A172 (cell line): ENCODE results near the gene ZBED2. TPM values are rescaled to one million over a fixed set of nuclear protein-coding genes. Genes with fewer than 3 reads are reported as not detected.
"Not testable (repeated sequence)": the region's sequence is repeated elsewhere in the genome, so short reads cannot be mapped to it uniquely, and the experiment has no call there.

Experiments
- DNase-seq: peaks from one replicate; pipeline ENCODE4 v3.0.0-alpha.2; 2015; ENCODE audit warnings: low spot score
- total RNA-seq: library from RNA; depleted of rRNA; stranded (reverse); fragments of >200 nt; shearing (Covaris generic); gene quantifications from 2 replicates; pipeline ENCODE4 v1.2.3, GENCODE V29; 2014; rRNA removed

Gene ZBED2
- total RNA-seq, 1 experiment from 2014 or later: 0.22 TPM

DNA sequence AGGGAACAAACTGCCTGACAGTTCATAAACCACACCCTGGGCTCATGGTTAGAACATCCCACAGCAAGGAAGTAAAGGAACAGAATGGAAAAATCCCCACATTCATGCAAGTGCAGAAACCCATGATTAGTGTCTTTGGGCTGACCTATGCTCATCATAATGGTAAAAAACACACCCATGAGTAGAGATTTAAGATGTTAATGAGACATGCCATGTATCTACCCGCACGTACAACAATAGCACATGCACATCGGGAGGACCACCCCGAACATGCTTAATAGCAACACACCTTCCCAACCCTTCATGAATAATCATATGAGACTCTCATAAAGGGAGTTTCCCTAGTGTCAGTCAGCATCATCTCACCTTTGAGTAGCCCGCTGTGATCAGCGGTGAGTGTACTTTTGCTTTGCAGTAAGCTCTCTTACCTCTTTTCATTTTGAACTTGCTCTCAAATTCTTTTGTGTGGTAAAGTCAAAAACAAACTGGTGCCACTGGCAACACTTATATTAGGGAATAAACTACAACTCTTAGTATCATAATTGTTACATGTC lies 23.2 kb downstream of the ZBED2 start:
- DNase-seq: no peak

- DNase-seq: no peak
Measured at GRCh38 chr3:111571282-111571681, 23.9 kb downstream of the ZBED2 start.

DNA sequence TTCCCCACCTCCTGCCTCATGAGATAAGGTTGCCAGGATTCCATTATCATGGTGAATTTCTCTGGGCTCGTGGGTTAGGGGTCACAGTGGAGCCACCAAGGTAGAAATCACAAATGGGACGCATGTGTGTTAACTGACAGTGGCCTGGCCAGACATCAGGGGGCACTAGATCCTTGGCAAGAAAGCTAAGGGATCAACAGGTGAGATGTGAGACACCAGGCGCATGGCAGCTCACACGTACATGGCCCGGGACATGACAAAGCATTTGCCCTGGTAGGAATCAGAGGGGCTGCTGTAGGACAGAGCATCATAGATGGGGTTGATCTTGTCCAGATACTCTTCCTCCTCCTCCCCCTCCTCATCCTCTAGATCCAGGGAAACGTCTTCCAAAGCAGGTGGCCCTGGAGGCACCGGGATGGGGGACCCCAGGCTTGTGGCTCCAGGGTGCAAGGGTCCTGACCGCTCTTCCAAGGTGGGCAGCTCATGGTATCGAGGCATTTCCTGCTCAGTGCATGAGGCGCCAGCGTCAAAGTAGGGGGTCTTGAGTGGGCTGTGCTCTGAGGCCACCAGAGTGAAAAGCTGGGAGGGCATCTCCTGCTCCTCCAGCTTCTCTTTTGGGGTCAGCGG lies 24.6 kb downstream of the ZBED2 start:
- DNase-seq: no peak

GRCh38 chr3:111568911-111569310 lies 26.2 kb downstream of the ZBED2 start:
- no peak for DNase-seq

DNA sequence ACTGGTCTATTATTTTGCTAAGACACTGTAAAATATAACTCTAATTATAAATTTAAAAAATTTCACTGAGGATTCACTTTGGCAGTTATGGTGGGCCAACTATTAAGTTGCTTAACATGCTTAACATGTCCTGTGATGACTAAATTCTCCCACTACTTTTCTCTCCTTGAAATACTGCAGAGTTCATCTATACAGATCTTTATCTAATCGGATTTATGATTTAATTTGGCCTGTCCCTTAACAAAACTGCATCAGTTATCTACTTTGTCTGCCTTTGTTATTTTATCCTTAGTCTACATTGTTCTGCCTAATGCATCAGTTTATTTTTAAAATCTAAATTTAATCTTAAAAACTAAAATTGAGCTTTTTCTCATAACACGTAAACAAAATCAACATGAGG lies 26.8 kb downstream of the ZBED2 start:
- DNase-seq: no peak

- no peak for DNase-seq
Measured at GRCh38 chr3:111566844-111567243, 28.3 kb downstream of the ZBED2 start.

GRCh38 chr3:111561902-111562301 lies 33.2 kb downstream of the ZBED2 start:
- not testable (repeated sequence) for DNase-seq

GRCh38 chr3:111548756-111549155 lies 46.4 kb downstream of the ZBED2 start:
- no peak for DNase-seq

DNA sequence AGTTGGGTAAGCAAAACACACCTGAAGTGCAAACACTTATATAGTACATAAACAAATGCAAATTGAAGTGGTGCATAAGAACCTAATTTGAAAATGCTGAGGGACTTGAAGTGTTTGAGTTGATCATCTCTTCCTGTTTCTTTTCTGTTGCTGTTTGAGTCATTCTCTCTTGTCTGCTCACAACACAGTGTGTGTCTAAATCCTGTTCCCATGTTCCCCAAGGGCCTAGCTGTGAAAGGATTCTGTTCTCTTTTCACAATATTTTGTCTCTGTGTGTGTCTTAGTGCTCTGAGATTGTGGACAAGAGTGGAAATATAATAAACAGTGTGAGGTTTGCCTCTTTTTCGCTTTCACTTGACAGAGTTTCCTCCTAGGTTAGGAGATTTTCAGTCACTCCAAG lies 47.1 kb downstream of the ZBED2 start:
- DNase-seq: no peak

DNA sequence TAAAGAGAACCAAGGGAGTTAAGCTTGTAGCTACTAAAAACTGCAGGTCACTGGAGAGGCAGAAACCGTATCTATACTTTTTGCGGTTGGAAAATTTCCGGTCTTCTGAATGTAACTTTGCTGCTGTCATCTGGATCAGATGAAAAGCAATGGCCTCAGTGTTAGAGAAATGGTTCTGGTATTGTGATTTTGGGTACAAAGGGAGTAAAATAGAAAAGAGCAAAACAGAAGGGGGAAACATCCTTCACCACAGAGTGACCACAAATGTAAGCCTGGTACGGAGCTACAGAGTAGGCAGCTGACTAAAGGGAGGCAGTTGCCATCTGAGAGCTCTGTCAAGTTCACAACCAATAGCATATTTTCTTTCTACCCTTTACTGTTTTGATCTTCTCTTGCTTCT lies 47.5 kb downstream of the ZBED2 start:
- no peak for DNase-seq

DNA sequence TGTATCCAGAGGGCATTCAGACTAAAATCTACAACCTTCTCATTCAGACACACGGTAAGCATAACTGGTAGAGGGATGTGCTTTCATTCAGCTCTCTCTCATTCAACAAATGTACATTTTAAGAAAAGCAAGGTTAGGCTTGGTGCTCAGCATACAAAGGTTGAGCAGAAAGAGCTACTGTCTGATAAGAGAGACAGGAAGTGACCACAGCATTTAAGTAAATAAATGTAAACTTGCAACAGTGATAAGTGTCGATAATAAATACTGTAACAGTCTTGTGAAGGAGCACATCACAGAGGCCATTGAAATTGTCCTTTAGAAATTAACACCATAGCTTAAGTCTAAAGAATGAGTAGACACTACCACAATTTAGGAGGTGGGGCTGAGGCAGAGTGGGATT lies 49.8 kb downstream of the ZBED2 start:
- DNase-seq: no peak

Other genes with a start within 250 kb of the ZBED2 start
- not detected in 2 replicates for gene CD96, start 53.1 kb downstream of the ZBED2 start, total RNA-seq
- 2.0 TPM in 2 replicates for gene PLCXD2, start 79.3 kb upstream of the ZBED2 start, total RNA-seq